HG03571 (cell line): ENCODE data around the gene LMCD1.

Experiments
- ATAC-seq: cut with Tn5 transposase; IDR thresholded peaks from one replicate; pipeline ENCODE4 v1.9.1; 2021; ENCODE audit not compliant: unreplicated experiment

The LMCD1 gene

DNA sequence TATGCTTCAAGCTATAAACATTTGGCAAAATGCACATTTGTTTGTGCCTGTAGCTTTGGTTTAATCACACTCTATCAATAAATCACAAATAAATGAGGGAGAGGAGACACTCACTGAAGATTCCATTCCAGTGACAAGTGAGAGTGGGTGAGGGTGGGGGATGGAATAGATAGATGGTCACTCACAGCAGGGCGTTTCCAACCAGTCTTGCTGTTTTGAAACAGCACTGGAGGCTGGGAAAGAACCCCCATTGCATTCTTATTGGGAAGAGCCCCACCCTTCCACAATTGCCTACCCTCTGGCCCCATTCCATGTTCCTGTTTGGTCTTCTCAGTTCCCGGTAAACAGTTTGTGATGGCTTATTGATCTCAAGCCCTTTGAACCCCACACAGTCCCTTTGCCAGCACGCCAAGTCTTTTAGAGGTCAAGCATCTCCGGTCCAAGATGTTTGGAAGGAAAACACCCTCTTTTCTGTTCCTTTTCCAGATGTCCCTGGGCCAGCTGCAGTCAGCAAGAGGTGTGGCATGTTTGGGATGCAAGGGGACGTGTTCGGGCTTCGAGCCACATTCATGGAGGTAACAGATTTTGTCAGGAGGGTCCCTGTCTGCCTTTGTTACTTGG is 30.7 kb downstream of the LMCD1 start:
- no peak for ATAC-seq

- no peak for ATAC-seq
Measured at GRCh38 chr3:8536096-8537056, 34.8 kb downstream of the LMCD1 start.

DNA sequence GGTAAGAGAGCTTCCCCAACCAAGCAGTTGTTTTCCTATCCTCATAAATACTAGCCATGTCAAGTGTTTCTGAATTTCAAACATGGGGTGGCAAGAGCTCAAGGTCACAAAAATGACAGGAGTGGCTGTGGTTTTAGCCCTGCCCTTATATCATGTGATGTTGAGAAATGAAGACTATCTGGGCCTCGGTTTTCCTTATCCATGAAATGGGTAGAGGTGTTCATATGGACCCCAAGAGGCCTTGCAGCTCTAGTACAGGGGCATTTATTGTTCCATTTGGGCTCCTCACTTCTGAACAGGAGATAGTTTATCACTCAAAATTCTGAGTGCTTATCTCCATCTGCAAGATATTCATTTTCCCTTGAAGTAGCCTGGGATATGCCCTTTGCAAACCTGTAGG is 35.8 kb downstream of the LMCD1 start:
- ATAC-seq = no peak

DNA sequence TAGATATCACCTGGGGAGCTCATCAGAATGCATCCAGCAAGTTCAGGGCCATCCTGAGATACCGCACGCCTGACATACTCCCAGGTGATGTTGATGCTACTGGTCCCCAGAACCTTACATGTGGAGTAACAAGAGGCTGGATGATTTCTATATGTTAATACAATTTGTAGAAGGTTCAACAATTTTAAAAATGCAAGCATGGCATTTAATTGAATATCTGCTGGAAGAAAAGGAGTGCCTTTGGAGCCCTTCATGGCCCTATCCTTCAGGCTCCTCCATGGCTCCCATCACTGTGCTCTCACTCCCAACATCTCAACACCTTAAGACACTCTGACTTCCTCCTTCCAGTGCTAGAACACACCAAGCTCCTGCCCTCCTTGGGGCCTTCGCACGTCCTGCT is 36.6 kb downstream of the LMCD1 start:
- ATAC-seq = no peak

- ATAC-seq = no peak
Measured at GRCh38 chr3:8538913-8539312, 37.3 kb downstream of the LMCD1 start.

GRCh38 chr3:8539419-8539818 is 37.8 kb downstream of the LMCD1 start:
- no peak for ATAC-seq

GRCh38 chr3:8540456-8540855 is 38.8 kb downstream of the LMCD1 start:
- no peak for ATAC-seq

- no peak for ATAC-seq
Measured at GRCh38 chr3:8541486-8541885, 39.9 kb downstream of the LMCD1 start.

- no peak for ATAC-seq
Measured at GRCh38 chr3:8542190-8543135, 40.8 kb downstream of the LMCD1 start.

DNA sequence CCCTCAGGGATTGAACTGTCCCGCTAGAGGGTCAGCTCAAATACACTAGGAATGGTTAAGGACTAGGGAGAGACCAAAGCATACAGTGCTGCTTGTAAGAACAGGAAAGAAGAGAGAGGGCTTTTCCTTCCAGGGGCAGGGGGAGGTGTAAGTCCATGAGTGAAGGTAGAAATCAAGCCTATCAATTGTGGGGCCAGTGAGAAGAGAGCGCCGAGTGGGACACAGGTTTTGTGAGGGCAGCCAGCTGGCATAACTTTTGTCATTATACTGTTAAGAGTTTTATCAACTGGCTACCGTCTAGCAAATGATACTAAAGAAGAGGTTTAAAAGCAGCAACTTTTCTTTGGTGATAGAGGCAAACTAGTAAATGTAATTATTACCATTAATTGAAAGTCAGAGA is 45.0 kb downstream of the LMCD1 start:
- ATAC-seq = no peak

- no peak for ATAC-seq
Measured at GRCh38 chr3:8548502-8549275, 47.1 kb downstream of the LMCD1 start.

DNA sequence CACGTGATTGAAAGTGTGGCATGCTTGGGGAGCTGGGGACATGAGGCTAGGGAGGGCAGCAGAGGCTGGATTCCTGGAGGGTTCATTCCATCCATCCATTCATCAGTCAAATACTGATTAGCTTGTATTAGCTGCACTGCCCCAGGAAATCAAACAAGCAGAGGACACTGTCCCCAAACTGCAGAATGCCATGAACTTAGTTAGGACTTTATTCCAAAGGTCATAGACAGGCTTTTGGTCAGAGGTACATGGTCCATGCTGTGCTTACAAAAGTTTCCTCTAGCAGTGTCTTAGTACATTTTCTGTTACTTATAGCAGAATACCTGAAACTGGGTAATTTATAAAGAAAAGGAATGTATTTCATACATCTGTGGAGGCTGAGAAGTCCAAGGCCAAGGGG is 47.7 kb downstream of the LMCD1 start:
- no peak for ATAC-seq

GRCh38 chr3:8550611-8551010 is 49.0 kb downstream of the LMCD1 start:
- no peak for ATAC-seq

DNA sequence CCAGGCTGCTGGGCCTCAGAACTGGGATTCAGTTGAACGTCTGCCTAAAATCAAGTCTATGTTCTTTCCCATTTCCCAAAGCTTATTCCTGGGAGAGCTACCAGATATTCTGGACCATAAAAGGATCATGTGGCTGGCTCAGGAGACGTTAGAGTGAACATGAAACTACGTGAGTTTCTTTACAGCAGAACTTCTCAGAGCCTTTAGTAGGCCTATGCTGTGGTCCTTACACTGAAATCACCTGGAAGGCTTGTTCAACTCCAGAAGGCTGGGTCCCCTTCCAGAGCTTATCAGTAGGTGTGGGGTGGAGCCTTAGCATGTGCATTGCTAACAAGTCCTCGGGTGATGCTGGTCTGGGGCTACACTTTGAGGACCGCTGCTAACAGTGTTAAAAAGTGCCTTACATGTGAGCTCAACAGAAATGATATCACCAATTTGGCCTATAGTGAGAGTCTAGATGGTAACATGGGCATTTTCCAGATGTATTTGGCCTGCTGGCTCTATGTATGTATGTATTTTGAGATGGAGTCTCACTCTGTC is 50.7 kb downstream of the LMCD1 start:
- no peak for ATAC-seq

DNA sequence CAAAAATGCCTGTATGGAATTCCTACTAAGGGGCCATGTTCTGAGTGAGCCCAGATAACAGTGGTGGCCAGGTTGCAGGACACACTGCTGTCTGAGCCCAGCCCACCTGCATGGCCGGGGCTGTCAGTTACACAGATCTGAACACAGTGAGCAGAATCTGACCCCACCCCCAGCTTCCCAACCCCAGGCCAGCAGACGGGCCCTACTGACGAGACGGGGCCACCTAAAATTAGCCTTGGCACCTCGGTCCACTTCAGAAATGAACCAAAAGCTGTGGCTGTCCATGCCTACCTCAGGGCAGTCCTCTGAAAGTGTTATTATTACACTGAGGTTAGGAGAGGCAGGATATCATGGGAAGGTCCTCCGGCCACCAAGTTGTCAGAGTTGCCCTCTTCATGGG is 51.8 kb downstream of the LMCD1 start:
- ATAC-seq = no peak

DNA sequence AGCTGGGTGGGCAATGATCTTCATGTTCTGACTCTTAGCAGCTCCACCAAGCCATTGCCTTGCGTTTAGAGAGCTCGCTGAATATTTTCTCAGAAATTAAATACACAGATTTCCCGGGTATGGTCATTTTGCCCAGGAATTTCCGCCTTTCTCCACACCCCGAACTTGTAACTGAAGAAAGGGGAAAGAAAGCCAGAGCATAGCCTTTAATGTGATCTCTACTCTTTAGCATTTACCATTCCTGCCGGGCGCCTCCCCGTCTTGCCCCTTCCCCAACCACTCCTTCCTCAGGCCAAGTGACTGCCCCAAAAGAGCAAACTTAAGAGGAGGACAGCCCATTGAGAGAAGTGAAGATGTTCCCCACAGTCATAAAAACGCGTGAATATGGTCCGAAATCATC is 53.1 kb downstream of the LMCD1 start:
- ATAC-seq = no peak

DNA sequence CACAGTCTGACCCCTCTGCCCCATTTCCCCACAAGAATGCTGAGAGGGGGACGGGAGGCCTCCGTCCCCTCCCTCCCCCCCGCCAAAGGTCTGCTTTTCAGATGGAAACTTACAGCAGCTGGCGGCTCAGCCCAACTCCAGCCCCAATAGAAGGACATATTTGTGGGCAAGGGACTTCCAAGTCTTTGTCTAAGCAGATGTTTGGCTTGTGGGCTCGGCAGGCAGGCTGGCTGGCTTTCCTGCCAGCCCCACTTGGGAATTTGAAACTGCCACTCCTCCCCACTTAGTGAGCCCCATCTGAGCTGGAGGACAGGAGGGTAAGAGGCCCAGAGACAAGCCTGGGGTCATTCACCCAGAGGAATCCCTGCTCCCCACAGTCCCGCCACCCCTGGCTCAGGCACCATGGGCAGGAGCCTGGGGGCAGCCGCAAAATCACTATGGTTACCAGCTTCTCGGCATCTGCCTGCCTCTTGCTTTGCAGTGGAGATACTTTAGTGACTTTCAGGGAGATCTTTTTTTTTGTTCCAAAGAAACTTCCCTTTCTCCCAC is 53.6 kb downstream of the LMCD1 start:
- ATAC-seq = no peak

GRCh38 chr3:8555725-8556472 is 54.3 kb downstream of the LMCD1 start:
- ATAC-seq = no peak

GRCh38 chr3:8556473-8556869 is 54.8 kb downstream of the LMCD1 start:
- ATAC-seq = no peak
